HepG2 (cell line): ENCODE results near the gene SIGMAR1. TPM values are rescaled to one million over a fixed set of nuclear protein-coding genes. Genes with fewer than 3 reads are reported as not detected.
A peak's percentile ranks its signal among the peaks of the same experiment; 100 is the strongest.

Experiments
- MATR3 ChIP-seq: sonication (generic); formaldehyde crosslinking; IDR thresholded peaks from 2 replicates; pipeline ENCODE4 v1.4.0; 2020; ENCODE audit warnings: missing genetic modification reagents
- RAD51 ChIP-seq: fragments of 450-650 bp; IDR thresholded peaks from 2 replicates; pipeline ENCODE4 v1.6.1; 2016; ENCODE audit warnings: borderline replicate concordance
- SOX6 ChIP-seq, 2 experiments: fragments of 450-650 bp in 1 of 2; sonication (generic) in 1 of 2; formaldehyde crosslinking in 1 of 2; IDR thresholded peaks; 2 replicates each; pipeline versions ENCODE4 v1.4.0 to v1.6.1; 2017 to 2020; ENCODE audit warnings: antibody characterized with exemption in 1 of 2, mild to moderate bottlenecking in 1 of 2, missing genetic modification reagents in 1 of 2
- ZBTB39 ChIP-seq: sonication (generic); formaldehyde crosslinking; IDR thresholded peaks from 2 replicates; pipeline ENCODE4 v1.5.0; 2020; ENCODE audit warnings: missing genetic modification reagents
- ZEB1 ChIP-seq: IDR thresholded peaks from 2 replicates; pipeline ENCODE4 v1.6.1; 2012; ENCODE audit warnings: mild to moderate bottlenecking, low read depth, inconsistent platforms; ENCODE audit not compliant: insufficient replicate concordance
- ZFY ChIP-seq: sonication (generic); formaldehyde crosslinking; IDR thresholded peaks from 2 replicates; pipeline ENCODE4 v1.4.0; 2020; ENCODE audit warnings: missing genetic modification reagents
- ZNF251 ChIP-seq: sonication (generic); formaldehyde crosslinking; IDR thresholded peaks from 2 replicates; pipeline ENCODE4 v1.9.0; 2021; ENCODE audit warnings: mild to moderate bottlenecking, missing genetic modification reagents
- ZNF362 ChIP-seq: sonication (generic); formaldehyde crosslinking; IDR thresholded peaks from 2 replicates; pipeline ENCODE4 v1.4.0; 2020; ENCODE audit warnings: missing genetic modification reagents, mild to moderate bottlenecking, borderline replicate concordance
- polyA plus RNA-seq, 8 experiments: library from polyadenylated mRNA; depleted of rRNA in 3 of 8; stranded (reverse) in 7 of 8; unstranded in 1 of 8; fragments of >200 nt; fragmentation: Illumina TruSeq in 4 of 8; extraction: Trizol in 4 of 8; gene quantifications; 2 replicates each; pipeline versions ENCODE4 v1.2.1 to v1.2.3, GENCODE V29; 2011 to 2016; ENCODE audit warnings: low read depth in 4 of 8, missing spikeins in 1 of 8, mixed read lengths in 1 of 8; ENCODE audit not compliant: insufficient read depth in 1 of 8
- total RNA-seq, 5 experiments: library from RNA; depleted of rRNA; stranded (reverse); fragments of >200 nt; fragmentation: Illumina TruSeq; extraction: Trizol; gene quantifications; 2 replicates each; pipeline ENCODE4 v1.2.3, GENCODE V29; 2016; ENCODE audit warnings: low read depth in 1 of 5
- TF ChIP-seq, protein P1 (sequence below): sonication (generic); formaldehyde crosslinking; IDR thresholded peaks from 2 replicates; pipeline ENCODE4 v1.4.0; 2020; ENCODE audit warnings: missing genetic modification reagents, borderline replicate concordance
- TF ChIP-seq, protein P2 (sequence below): sonication (generic); formaldehyde crosslinking; IDR thresholded peaks from 2 replicates; pipeline ENCODE4 v1.5.1; 2020; ENCODE audit warnings: missing genetic modification reagents, mild to moderate bottlenecking, borderline replicate concordance
- TF ChIP-seq, protein P3 (sequence below): sonication (generic); formaldehyde crosslinking; IDR thresholded peaks from 2 replicates; pipeline ENCODE4 v1.5.0; 2020; ENCODE audit warnings: mild to moderate bottlenecking, missing genetic modification reagents, moderate library complexity
- TF ChIP-seq, protein P4 (sequence below), 2 experiments: sonication (generic) in 1 of 2; formaldehyde crosslinking in 1 of 2; IDR thresholded peaks; 2 replicates each; pipeline versions ENCODE4 v1.4.0 to v1.6.1; 2016 to 2020; ENCODE audit warnings: borderline replicate concordance in 1 of 2, low read depth in 1 of 2, mild to moderate bottlenecking in 1 of 2, missing genetic modification reagents in 1 of 2

The SIGMAR1 gene
- total and polyA plus RNA-seq, 2 of the 13 experiments (the other 11 are each of a cell fraction or from before 2014, with no cell fraction given), result 38.9 to 60.8 TPM

DNA sequence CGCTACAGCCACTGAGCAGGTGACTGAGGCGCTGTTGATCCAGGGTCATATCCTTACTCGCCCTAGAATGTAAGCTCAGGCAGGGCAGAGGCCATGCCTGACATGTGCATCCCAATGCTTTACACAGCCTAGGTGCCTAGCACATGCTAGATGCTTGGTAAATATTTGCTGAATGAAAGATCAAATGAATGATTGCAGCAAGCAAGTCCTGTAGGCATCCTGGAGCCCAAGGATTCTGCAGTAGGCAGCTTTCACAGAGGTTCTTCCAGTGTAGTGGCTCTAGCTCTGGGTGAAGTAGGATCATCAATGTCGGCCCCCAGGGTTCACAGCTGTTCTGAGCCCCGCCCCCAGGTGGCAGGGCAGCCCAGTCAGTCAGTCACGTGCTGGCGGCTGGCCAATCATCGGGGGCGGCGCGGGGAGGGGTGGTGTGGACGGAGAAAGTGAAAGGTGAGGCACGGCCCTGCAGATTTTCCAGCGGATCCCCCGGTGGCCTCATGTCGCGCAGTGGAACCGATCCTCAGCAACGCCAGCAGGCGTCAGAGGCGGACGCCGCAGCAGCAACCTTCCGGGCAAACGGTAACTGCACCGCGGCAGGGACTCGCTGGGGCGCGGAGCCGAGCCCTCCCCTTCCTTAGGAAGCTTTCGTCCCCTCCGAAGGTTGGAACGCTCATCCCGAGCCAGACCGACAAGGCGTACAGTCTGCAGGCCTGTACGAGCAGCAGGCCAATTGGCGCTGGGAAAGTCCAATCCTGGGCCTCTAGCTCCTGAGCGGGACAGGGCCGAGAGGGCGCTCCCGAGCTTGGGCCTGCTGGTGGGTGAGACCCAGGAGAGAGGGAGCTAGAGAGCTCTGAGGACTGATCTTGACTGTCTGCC is 8.9 kb upstream of the SIGMAR1 start, which contains the start of gene GALT (continued):
- TF ChIP-seq ZNF362, result no peak
- TF ChIP-seq ZFY (CRISPR knock-in tag), result peak; percentile 96
- no peak; the same call in 1 of the 2 replicates for TF ChIP-seq ZNF251 (CRISPR knock-in tag)
- TF ChIP-seq MATR3 (CRISPR knock-in tag), result no peak
- no peak for TF ChIP-seq ZBTB39 (CRISPR knock-in tag)
- peak; percentile 89 for TF ChIP-seq RAD51
- TF ChIP-seq, protein P1, sequence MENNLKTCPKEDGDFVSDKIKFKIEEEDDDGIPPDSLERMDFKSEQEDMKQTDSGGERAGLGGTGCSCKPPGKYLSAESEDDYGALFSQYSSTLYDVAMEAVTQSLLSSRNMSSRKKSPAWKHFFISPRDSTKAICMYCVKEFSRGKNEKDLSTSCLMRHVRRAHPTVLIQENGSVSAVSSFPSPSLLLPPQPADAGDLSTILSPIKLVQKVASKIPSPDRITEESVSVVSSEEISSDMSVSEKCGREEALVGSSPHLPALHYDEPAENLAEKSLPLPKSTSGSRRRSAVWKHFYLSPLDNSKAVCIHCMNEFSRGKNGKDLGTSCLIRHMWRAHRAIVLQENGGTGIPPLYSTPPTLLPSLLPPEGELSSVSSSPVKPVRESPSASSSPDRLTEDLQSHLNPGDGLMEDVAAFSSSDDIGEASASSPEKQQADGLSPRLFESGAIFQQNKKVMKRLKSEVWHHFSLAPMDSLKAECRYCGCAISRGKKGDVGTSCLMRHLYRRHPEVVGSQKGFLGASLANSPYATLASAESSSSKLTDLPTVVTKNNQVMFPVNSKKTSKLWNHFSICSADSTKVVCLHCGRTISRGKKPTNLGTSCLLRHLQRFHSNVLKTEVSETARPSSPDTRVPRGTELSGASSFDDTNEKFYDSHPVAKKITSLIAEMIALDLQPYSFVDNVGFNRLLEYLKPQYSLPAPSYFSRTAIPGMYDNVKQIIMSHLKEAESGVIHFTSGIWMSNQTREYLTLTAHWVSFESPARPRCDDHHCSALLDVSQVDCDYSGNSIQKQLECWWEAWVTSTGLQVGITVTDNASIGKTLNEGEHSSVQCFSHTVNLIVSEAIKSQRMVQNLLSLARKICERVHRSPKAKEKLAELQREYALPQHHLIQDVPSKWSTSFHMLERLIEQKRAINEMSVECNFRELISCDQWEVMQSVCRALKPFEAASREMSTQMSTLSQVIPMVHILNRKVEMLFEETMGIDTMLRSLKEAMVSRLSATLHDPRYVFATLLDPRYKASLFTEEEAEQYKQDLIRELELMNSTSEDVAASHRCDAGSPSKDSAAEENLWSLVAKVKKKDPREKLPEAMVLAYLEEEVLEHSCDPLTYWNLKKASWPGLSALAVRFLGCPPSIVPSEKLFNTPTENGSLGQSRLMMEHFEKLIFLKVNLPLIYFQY (CRISPR knock-in tag), result peak; percentile 70; the same call in 1 of the 2 replicates
- TF ChIP-seq, protein P2, sequence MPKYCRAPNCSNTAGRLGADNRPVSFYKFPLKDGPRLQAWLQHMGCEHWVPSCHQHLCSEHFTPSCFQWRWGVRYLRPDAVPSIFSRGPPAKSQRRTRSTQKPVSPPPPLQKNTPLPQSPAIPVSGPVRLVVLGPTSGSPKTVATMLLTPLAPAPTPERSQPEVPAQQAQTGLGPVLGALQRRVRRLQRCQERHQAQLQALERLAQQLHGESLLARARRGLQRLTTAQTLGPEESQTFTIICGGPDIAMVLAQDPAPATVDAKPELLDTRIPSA (CRISPR knock-in tag), result no peak; the same call in 1 of the 2 replicates
- TF ChIP-seq, protein P3, sequence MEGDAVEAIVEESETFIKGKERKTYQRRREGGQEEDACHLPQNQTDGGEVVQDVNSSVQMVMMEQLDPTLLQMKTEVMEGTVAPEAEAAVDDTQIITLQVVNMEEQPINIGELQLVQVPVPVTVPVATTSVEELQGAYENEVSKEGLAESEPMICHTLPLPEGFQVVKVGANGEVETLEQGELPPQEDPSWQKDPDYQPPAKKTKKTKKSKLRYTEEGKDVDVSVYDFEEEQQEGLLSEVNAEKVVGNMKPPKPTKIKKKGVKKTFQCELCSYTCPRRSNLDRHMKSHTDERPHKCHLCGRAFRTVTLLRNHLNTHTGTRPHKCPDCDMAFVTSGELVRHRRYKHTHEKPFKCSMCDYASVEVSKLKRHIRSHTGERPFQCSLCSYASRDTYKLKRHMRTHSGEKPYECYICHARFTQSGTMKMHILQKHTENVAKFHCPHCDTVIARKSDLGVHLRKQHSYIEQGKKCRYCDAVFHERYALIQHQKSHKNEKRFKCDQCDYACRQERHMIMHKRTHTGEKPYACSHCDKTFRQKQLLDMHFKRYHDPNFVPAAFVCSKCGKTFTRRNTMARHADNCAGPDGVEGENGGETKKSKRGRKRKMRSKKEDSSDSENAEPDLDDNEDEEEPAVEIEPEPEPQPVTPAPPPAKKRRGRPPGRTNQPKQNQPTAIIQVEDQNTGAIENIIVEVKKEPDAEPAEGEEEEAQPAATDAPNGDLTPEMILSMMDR (CRISPR knock-in tag), result peak; percentile 84
- no peak for TF ChIP-seq ZEB1
- no peak for TF ChIP-seq SOX6 (IDR thresholded peaks at IDR 0.05)
- TF ChIP-seq SOX6 (CRISPR knock-in tag; IDR thresholded peaks at IDR 0.05), result peak; percentile 66
- TF ChIP-seq, protein P4, sequence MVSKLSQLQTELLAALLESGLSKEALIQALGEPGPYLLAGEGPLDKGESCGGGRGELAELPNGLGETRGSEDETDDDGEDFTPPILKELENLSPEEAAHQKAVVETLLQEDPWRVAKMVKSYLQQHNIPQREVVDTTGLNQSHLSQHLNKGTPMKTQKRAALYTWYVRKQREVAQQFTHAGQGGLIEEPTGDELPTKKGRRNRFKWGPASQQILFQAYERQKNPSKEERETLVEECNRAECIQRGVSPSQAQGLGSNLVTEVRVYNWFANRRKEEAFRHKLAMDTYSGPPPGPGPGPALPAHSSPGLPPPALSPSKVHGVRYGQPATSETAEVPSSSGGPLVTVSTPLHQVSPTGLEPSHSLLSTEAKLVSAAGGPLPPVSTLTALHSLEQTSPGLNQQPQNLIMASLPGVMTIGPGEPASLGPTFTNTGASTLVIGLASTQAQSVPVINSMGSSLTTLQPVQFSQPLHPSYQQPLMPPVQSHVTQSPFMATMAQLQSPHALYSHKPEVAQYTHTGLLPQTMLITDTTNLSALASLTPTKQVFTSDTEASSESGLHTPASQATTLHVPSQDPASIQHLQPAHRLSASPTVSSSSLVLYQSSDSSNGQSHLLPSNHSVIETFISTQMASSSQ (IDR thresholded peaks at IDR 0.05; ENCODE audit: low read depth), result no peak
- TF ChIP-seq, protein P4 (CRISPR knock-in tag; IDR thresholded peaks at IDR 0.05; ENCODE audit: borderline replicate concordance), result peak; percentile 1; the same call in 1 of the 2 replicates
